Measurements from ENCODE around the gene PNCK. TPM values are rescaled to one million over a fixed set of nuclear protein-coding genes. Genes with fewer than 3 reads are reported as not detected.

The PNCK gene
- total RNA-seq, 1 donor from 2014 or later: 0.72 TPM

- ATAC-seq (peak; percentile 56), DNase-seq (peak; percentile 64)
- Histone ChIP-seq H3K4me3 (peak within 1 kb of the TSS; percentile 14), H3K9me3 (no peaks in the 10 kb centered on the region), H3K36me3 (no peaks in the 10 kb centered on the region), H3K27me3 (peaks cover 10% of the 10 kb centered on the region), H3K27ac (no peak within 1 kb of the TSS), H3K4me1 (peaks cover 5% of the 10 kb centered on the region)
- no peak for TF ChIP-seq CTCF (IDR thresholded peaks at IDR 0.05)
- intact Hi-C loops (cut with DNase I): no loop called here
Measured at GRCh38 chrX:153646620-153647373, 26.8 kb downstream of the PNCK start, which contains the start of gene DUSP9. Gene DUSP9 (plus strand): TSS chrX:153647203. CDS start chrX:153647954, 751 bp downstream.

- no peaks in the 10 kb centered on the region for H3K36me3 ChIP-seq
- intact Hi-C loops (cut with DNase I): no loop called here
- H3K9me3 ChIP-seq: no peaks in the 10 kb centered on the region
- no peak for TF ChIP-seq CTCF (IDR thresholded peaks at IDR 0.05)
- peaks cover 5% of the 10 kb centered on the region for H3K4me1 ChIP-seq
- no peak for ATAC-seq
- peaks cover 18% of the 10 kb centered on the region for H3K27me3 ChIP-seq
- no peak for DNase-seq
- no peak overlapping the region for H3K27ac ChIP-seq
- H3K4me3 ChIP-seq: no peak overlapping the region
Measured at GRCh38 chrX:153645921-153646488, 27.6 kb downstream of the PNCK start.

GRCh38 chrX:153645151-153645550, 28.5 kb downstream of the PNCK start:
- Histone ChIP-seq H3K9me3 (no peaks in the 10 kb centered on the region), H3K4me1 (peaks cover 5% of the 10 kb centered on the region), H3K27ac (no peak overlapping the region), H3K4me3 (no peak overlapping the region), H3K36me3 (no peaks in the 10 kb centered on the region), H3K27me3 (peaks cover 20% of the 10 kb centered on the region)
- intact Hi-C loops (cut with DNase I): no loop called here
- DNase-seq: no peak
- no peak for ATAC-seq
- TF ChIP-seq CTCF (IDR thresholded peaks at IDR 0.05): no peak

- intact Hi-C loops (cut with DNase I): no loop called here
- no peak for ATAC-seq
- no peak for TF ChIP-seq CTCF (IDR thresholded peaks at IDR 0.05)
- Histone ChIP-seq H3K27ac (no peak overlapping the region), H3K36me3 (no peaks in the 10 kb centered on the region), H3K4me3 (no peak overlapping the region), H3K27me3 (peaks cover 20% of the 10 kb centered on the region), H3K4me1 (peaks cover 5% of the 10 kb centered on the region), H3K9me3 (no peaks in the 10 kb centered on the region)
- DNase-seq: peak; percentile 38
Measured at GRCh38 chrX:153644356-153645125, 29.1 kb downstream of the PNCK start.

GRCh38 chrX:153643431-153644351, 29.9 kb downstream of the PNCK start:
- Histone ChIP-seq H3K4me3 (no peak overlapping the region), H3K9me3 (no peaks in the 10 kb centered on the region), H3K27me3 (peaks cover 20% of the 10 kb centered on the region), H3K4me1 (peaks cover 5% of the 10 kb centered on the region), H3K27ac (no peak overlapping the region), H3K36me3 (no peaks in the 10 kb centered on the region)
- DNase-seq: peak; percentile 43
- peak; percentile 34 for ATAC-seq
- no peak for TF ChIP-seq CTCF (IDR thresholded peaks at IDR 0.05)
- intact Hi-C loops (cut with DNase I): no loop called here
